H9 (cell line): Measurements from ENCODE around the gene SLC35G6. TPM values are rescaled to one million over a fixed set of nuclear protein-coding genes. Genes with fewer than 3 reads are reported as not detected.

ENCODE experiments used
- DNase-seq: peaks from one replicate; pipeline ENCODE4 v3.0.0-alpha.2; 2017
- H2AFZ ChIP-seq: one replicate; pipeline ENCODE4 v1.6.1; 2013; ENCODE audit warnings: mild to moderate bottlenecking, low read length, control low read depth, moderate library complexity
- H2AK5ac ChIP-seq: 2 replicates; pipeline ENCODE4 v1.6.1; 2013; ENCODE audit warnings: low read length, control low read depth, mixed read lengths; ENCODE audit not compliant: insufficient read length
- H2BK120ac ChIP-seq: one replicate; pipeline ENCODE4 v1.6.1; 2013; ENCODE audit warnings: low read depth, mild to moderate bottlenecking, low read length, control low read depth, inconsistent platforms; ENCODE audit not compliant: poor library complexity, severe bottlenecking
- H2BK12ac ChIP-seq: 2 replicates; pipeline ENCODE4 v1.6.1; 2013; ENCODE audit warnings: low read length, control low read depth, mixed read lengths, low read depth; ENCODE audit not compliant: insufficient read length
- H2BK15ac ChIP-seq: 2 replicates; pipeline ENCODE4 v1.6.1; 2013; ENCODE audit warnings: low read depth, low read length, control low read depth
- H2BK20ac ChIP-seq: one replicate; pipeline ENCODE4 v1.6.1; 2013; ENCODE audit warnings: low read depth, mild to moderate bottlenecking, low read length, control low read depth, inconsistent platforms; ENCODE audit not compliant: poor library complexity, severe bottlenecking
- H2BK5ac ChIP-seq: 2 replicates; pipeline ENCODE4 v1.6.1; 2013; ENCODE audit warnings: low read length, control low read depth, mixed read lengths; ENCODE audit not compliant: insufficient read length
- H3K14ac ChIP-seq: 2 replicates; pipeline ENCODE4 v1.6.1; 2013; ENCODE audit warnings: low read length, control low read depth; ENCODE audit not compliant: insufficient read depth
- H3K18ac ChIP-seq: 2 replicates; pipeline ENCODE4 v1.6.1; 2013; ENCODE audit warnings: low read depth, mild to moderate bottlenecking, mixed read lengths, low read length, control low read depth; ENCODE audit not compliant: insufficient read length
- H3K23ac ChIP-seq: 2 replicates; pipeline ENCODE4 v1.6.1; 2013; ENCODE audit warnings: low read length, control low read depth, mixed read lengths, low read depth; ENCODE audit not compliant: insufficient read length
- H3K23me2 ChIP-seq: 2 replicates; pipeline ENCODE4 v1.6.1; 2013; ENCODE audit warnings: low read depth, mild to moderate bottlenecking, mixed read lengths, low read length, control low read depth; ENCODE audit not compliant: insufficient read length, poor library complexity, severe bottlenecking
- H3K27ac ChIP-seq: 2 replicates; pipeline ENCODE4 v1.5.1; 2013; ENCODE audit warnings: low read length, control low read depth, mixed read lengths, low read depth; ENCODE audit not compliant: insufficient read length
- H3K27me3 ChIP-seq: 2 replicates; pipeline ENCODE4 v1.6.1; 2013; ENCODE audit warnings: low read length, control low read depth, inconsistent platforms; ENCODE audit not compliant: insufficient read depth
- H3K4ac ChIP-seq: 2 replicates; pipeline ENCODE4 v1.6.1; 2013; ENCODE audit warnings: low read depth, mild to moderate bottlenecking, control low read depth, inconsistent platforms, low read length, moderate library complexity
- H3K4me1 ChIP-seq: 2 replicates; pipeline ENCODE4 v1.6.1; 2013; ENCODE audit warnings: low read length, control low read depth, inconsistent platforms; ENCODE audit not compliant: insufficient read depth
- H3K4me2 ChIP-seq: 2 replicates; pipeline ENCODE4 v1.6.1; 2013; ENCODE audit warnings: low read length, control low read depth, mixed read lengths; ENCODE audit not compliant: insufficient read length, insufficient read depth
- H3K56ac ChIP-seq: 2 replicates; pipeline ENCODE4 v1.6.1; 2013; ENCODE audit warnings: low read depth, mild to moderate bottlenecking, mixed read lengths, low read length, control low read depth; ENCODE audit not compliant: insufficient read length
- H3K79me1 ChIP-seq: 2 replicates; pipeline ENCODE4 v1.6.1; 2013; ENCODE audit warnings: low read depth, mild to moderate bottlenecking, moderate library complexity, low read length, control low read depth, inconsistent platforms; ENCODE audit not compliant: insufficient read depth, poor library complexity, severe bottlenecking
- H3K79me2 ChIP-seq: 2 replicates; pipeline ENCODE4 v1.6.1; 2013; ENCODE audit warnings: low read length, control low read depth, inconsistent platforms; ENCODE audit not compliant: insufficient read depth
- H3K9ac ChIP-seq: 2 replicates; pipeline ENCODE4 v1.6.1; 2013; ENCODE audit warnings: low read length, control low read depth, mixed read lengths; ENCODE audit not compliant: insufficient read length; ENCODE audit errors: extremely low read depth
- H3K9me3 ChIP-seq: one replicate; pipeline ENCODE4 v1.6.1; 2013; ENCODE audit warnings: low read depth, low read length, inconsistent platforms; ENCODE audit not compliant: control insufficient read depth
- H3T11ph ChIP-seq: one replicate; pipeline ENCODE4 v1.6.1; 2013; ENCODE audit warnings: mild to moderate bottlenecking, low read length, control low read depth, inconsistent platforms
- H4K20me1 ChIP-seq: one replicate; pipeline ENCODE4 v1.6.1; 2013; ENCODE audit not compliant: control insufficient read depth, insufficient read length, insufficient read depth
- H4K5ac ChIP-seq: 2 replicates; pipeline ENCODE4 v1.6.1; 2013; ENCODE audit warnings: low read depth, mild to moderate bottlenecking, mixed read lengths, low read length, control low read depth; ENCODE audit not compliant: insufficient read length
- H4K8ac ChIP-seq: replicated peaks from 2 replicates; pipeline ENCODE4 v1.6.1; 2013; ENCODE audit warnings: low read length, control low read depth, mixed read lengths, low read depth; ENCODE audit not compliant: insufficient read length
- H4K91ac ChIP-seq: 2 replicates; pipeline ENCODE4 v1.6.1; 2013; ENCODE audit warnings: low read depth, mild to moderate bottlenecking, moderate library complexity, mixed read lengths, low read length, control low read depth; ENCODE audit not compliant: insufficient read length
- H3K27ac Mint-ChIP-seq, 3 experiments: 2 replicates in 2 of 3; 3 replicates in 1 of 3; pipeline ENCODE4 v1.8.0; 2020 to 2021; ENCODE audit warnings: mixed read lengths in 3 of 3, mild to moderate bottlenecking in 1 of 3, moderate library complexity in 1 of 3
- H3K27me3 Mint-ChIP-seq: 2 replicates; pipeline ENCODE4 v1.8.0; 2021; ENCODE audit warnings: low read depth, mild to moderate bottlenecking, moderate library complexity, mixed read lengths
- H3K36me3 Mint-ChIP-seq, 3 experiments: 2 replicates in 2 of 3; 3 replicates in 1 of 3; pipeline ENCODE4 v1.8.0; 2020 to 2021; ENCODE audit warnings: low read depth in 3 of 3, mixed read lengths in 3 of 3; ENCODE audit not compliant: insufficient read depth in 1 of 3
- H3K4me1 Mint-ChIP-seq, 2 experiments: 2 replicates each; pipeline ENCODE4 v1.8.0; 2020; ENCODE audit warnings: mixed read lengths in 2 of 2
- H3K4me3 Mint-ChIP-seq, 2 experiments: 2 replicates in 1 of 2; 3 replicates in 1 of 2; pipeline ENCODE4 v1.8.0; 2020 to 2021; ENCODE audit warnings: mild to moderate bottlenecking in 2 of 2, mixed read lengths in 2 of 2, moderate library complexity in 1 of 2
- H3K9me3 Mint-ChIP-seq, 2 experiments: 2 replicates in 1 of 2; 3 replicates in 1 of 2; pipeline ENCODE4 v1.8.0; 2020; ENCODE audit warnings: mild to moderate bottlenecking in 2 of 2, mixed read lengths in 2 of 2, moderate library complexity in 1 of 2
- CTCF ChIP-seq: fragments of 200-600 bp; sonication (generic); conservative IDR thresholded peaks from 3 replicates; pipeline ENCODE4 v1.8.0; 2021; ENCODE audit warnings: antibody characterized with exemption, mild to moderate bottlenecking
- WGBS: extraction: QIAGEN DNeasy Blood & Tissue Kit; methylation state at CpG from one replicate; pipeline ENCODE4 v1.1.7; 2013; ENCODE audit warnings: missing lambda C conversion rate, low lambda C conversion rate, mixed read lengths; ENCODE audit not compliant: insufficient read length; ENCODE audit errors: extremely low coverage; 5-methylcytosine and 5-hydroxymethylcytosine counted together
- total RNA-seq: library from RNA; stranded (reverse); gene quantifications from 2 replicates; pipeline ENCODE4 v1.2.1, GENCODE V29; 2021

Gene SLC35G6
- total RNA-seq, 1 experiment from 2014 or later, result not detected

GRCh38 chr17:7466318-7466638 lies 15.0 kb upstream of the SLC35G6 start:
- Histone ChIP-seq H3K79me1 (no peaks in the 10 kb centered on the region), H3K9me3 (no peaks in the 10 kb centered on the region), H2BK20ac (no peak overlapping the region), H3K9ac (no peak overlapping the region), H4K91ac (no peak overlapping the region), H3K14ac (no peak overlapping the region; the same call in 1 of the 2 replicates), H3K27ac (no peak overlapping the region), H2BK5ac (no peak overlapping the region), H3K18ac (no peak overlapping the region), H3K4ac (no peak overlapping the region), H3K4me1 (peaks cover 3% of the 10 kb centered on the region; the same call in 1 of the 2 replicates), H2BK15ac (no peak overlapping the region), H3K56ac (no peak overlapping the region), H2AFZ (no peak overlapping the region), H4K5ac (no peak overlapping the region), H3K27me3 (no peaks in the 10 kb centered on the region), H2AK5ac (no peak overlapping the region), H3T11ph (no peak overlapping the region), H3K23me2 (no peaks in the 10 kb centered on the region), H4K8ac (no peak overlapping the region), H2BK120ac (no peak overlapping the region), H3K4me2 (no peak overlapping the region), H4K20me1 (peaks cover 2% of the 10 kb centered on the region), H3K79me2 (no peaks in the 10 kb centered on the region), H3K23ac (no peak overlapping the region), H2BK12ac (no peak overlapping the region)
- Mint-ChIP-seq H3K27me3 (no peaks in the 10 kb centered on the region), H3K4me1 (peaks cover 3 to 7% of the 10 kb centered on the region in 2 experiments), H3K36me3 (peaks cover 2 to 19% (median 18%) of the 10 kb centered on the region in 3 experiments; a peak in 5 of 7 replicates), H3K27ac (no peak overlapping the region), H3K9me3 (no peaks in the 10 kb centered on the region), H3K4me3 (no peak overlapping the region)
- DNase-seq, result no peak
- no peak for TF ChIP-seq CTCF
- WGBS, result no CpG with 5 or more reads among the region's 9 CpGs
